ENCODE data around the gene WFS1. TPM values are rescaled to one million over a fixed set of nuclear protein-coding genes. Genes with fewer than 3 reads are reported as not detected.

Gene WFS1
- total and polyA plus RNA-seq, 2 donors (not counting 3 experiments of a cell fraction or from before 2014, with no cell fraction given): 48.2 to 70.0 TPM

DNA sequence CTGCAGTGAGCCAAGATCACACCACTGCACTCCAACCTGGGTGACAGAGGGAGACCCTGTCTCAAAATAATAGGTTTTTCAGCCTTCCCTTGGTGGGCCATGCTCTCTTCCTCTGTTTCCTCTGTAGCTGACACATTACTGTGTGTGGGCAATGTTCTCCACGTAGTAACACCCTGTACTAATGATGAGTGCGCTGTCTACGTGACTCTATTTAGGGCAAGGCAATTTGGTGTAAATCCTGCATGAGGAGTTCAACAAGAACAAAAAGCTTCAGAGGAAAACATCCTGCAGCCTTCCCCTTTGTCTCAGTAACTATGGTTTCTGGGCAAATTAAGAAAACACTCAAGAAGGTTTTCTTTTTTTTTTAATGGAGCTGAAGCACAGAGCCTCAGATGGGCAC lies 44.9 kb upstream of the WFS1 start:
- dilution Hi-C loops (cut with MboI; ENCODE audit: extremely low pct_ligation_motif_present, low sequenced_read_pairs) (no loop called here), intact Hi-C loops (cut with micrococcal nuclease) (no loop called here)
- H3K9me1 ChIP-seq (replicated peaks; ENCODE audit: control insufficient read depth, extremely low read depth, insufficient read depth, low read length): no peaks in the 10 kb centered on the region
- H3K9me3 ChIP-seq (replicated peaks; ENCODE audit: control insufficient read depth, insufficient read depth, low read length): no peaks in the 10 kb centered on the region
- no TSS peak for BruUV-seq (replicated peaks)
- TF ChIP-seq POLR2A (IDR thresholded peaks at IDR 0.05; ENCODE audit: low read depth, low read length) (no peak), POLR2AphosphoS5 (IDR thresholded peaks at IDR 0.05; ENCODE audit: insufficient read depth, low read depth, low read length) (no peak), GATA2 (IDR thresholded peaks at IDR 0.05; ENCODE audit: insufficient read depth, insufficient read length, low read depth, low read length) (no peak), CTCF (IDR thresholded peaks at IDR 0.05; ENCODE audit: extremely low read depth in 1 of 2, insufficient read depth in 1 of 2, low read depth in 1 of 2, low read length in 2 of 2) (no peak), MAX (IDR thresholded peaks at IDR 0.05; ENCODE audit: insufficient read depth, insufficient read length) (no peak), EZH2 (IDR thresholded peaks at IDR 0.05; ENCODE audit: borderline replicate concordance, low read depth, low read length, severe bottlenecking) (no peak), JUN (IDR thresholded peaks at IDR 0.05; ENCODE audit: borderline replicate concordance, insufficient read depth, insufficient read length, low read depth) (no peak)
- no peaks in the 10 kb centered on the region for H3K79me2 ChIP-seq (ENCODE audit: control insufficient read depth, insufficient read depth, low read length)
- H3K36me3 ChIP-seq (ENCODE audit: control insufficient read depth in 2 of 2, extremely low read depth in 1 of 2, insufficient read depth in 2 of 2, low read length in 2 of 2): no peaks in the 10 kb centered on the region
- H4K20me1 ChIP-seq (replicated peaks; ENCODE audit: control insufficient read depth, extremely low read depth, insufficient read depth, low read length): no peaks in the 10 kb centered on the region
- no peak overlapping the region for H3K4me2 ChIP-seq (ENCODE audit: insufficient read depth, low read length)
- no peak for FAIRE-seq
- CTCF ChIA-PET: interaction anchor here (1.0 to 3.1 kb wide), 4 partner anchors 25 to 322 kb away, joined by 3 to 11 read pairs (median 8); no protein-coding TSS in a partner anchor
- no peaks in the 10 kb centered on the region for H3K4me1 ChIP-seq (ENCODE audit: control insufficient read depth, extremely low read depth, insufficient read depth, low read length)
- POLR2A ChIA-PET: no interaction called here
- peaks cover 4 to 5% of the 10 kb centered on the region in 2 experiments for H3K27me3 ChIP-seq (ENCODE audit: control insufficient read depth in 2 of 2, insufficient read depth in 2 of 2, low read length in 2 of 2)
- no peak overlapping the region for H3K9ac ChIP-seq (replicated peaks; ENCODE audit: extremely low read depth, insufficient read depth, low read length)
- no peak overlapping the region for H2AFZ ChIP-seq (ENCODE audit: low read depth, low read length)
- H3K27ac ChIP-seq (ENCODE audit: insufficient read depth, low read depth, low read length): no peak overlapping the region
- no peak overlapping the region for H3K4me3 ChIP-seq (replicated peaks in 1 of 3; ENCODE audit: insufficient read depth in 1 of 3, low read depth in 1 of 3, low read length in 3 of 3)
- no peak for DNase-seq (ENCODE audit: low read depth, low spot score)
